Mesothelial cell of epicardium (in vitro differentiated cells): ENCODE results near the gene POLE. TPM values are rescaled to one million over a fixed set of nuclear protein-coding genes. Genes with fewer than 3 reads are reported as not detected.

Experiments
- DNase-seq, 2 experiments: peaks; one replicate each; pipeline ENCODE4 v3.0.0; 2021; ENCODE audit warnings: low spot score in 2 of 2; ENCODE audit not compliant: unreplicated experiment in 2 of 2
- H3K27ac Mint-ChIP-seq: 2 replicates; pipeline ENCODE4 v1.8.0; 2021; ENCODE audit warnings: mixed read lengths
- H3K27me3 Mint-ChIP-seq: 2 replicates; pipeline ENCODE4 v1.8.0; 2021; ENCODE audit warnings: low read depth, mixed read lengths
- H3K36me3 Mint-ChIP-seq: 2 replicates; pipeline ENCODE4 v1.8.0; 2021; ENCODE audit warnings: mixed read lengths
- H3K4me1 Mint-ChIP-seq: 2 replicates; pipeline ENCODE4 v1.8.0; 2021; ENCODE audit warnings: mixed read lengths
- H3K4me3 Mint-ChIP-seq: 2 replicates; pipeline ENCODE4 v1.8.0; 2021; ENCODE audit warnings: mild to moderate bottlenecking, moderate library complexity, mixed read lengths
- H3K9me3 Mint-ChIP-seq: 2 replicates; pipeline ENCODE4 v1.8.0; 2021; ENCODE audit warnings: mixed read lengths
- CTCF ChIP-seq: fragments of 200-600 bp; sonication (generic); IDR thresholded peaks from one replicate; pipeline ENCODE4 v1.5.0; 2021; ENCODE audit warnings: antibody characterized with exemption; ENCODE audit not compliant: unreplicated experiment
- total RNA-seq: library from RNA; stranded (reverse); gene quantifications from 3 replicates; pipeline ENCODE4 v1.2.1, GENCODE V29; 2021

POLE gene
- total RNA-seq, 1 donor from 2014 or later = 124 TPM

- peaks cover 8% of the 10 kb centered on the region for H3K9me3 Mint-ChIP-seq
- H3K4me3 Mint-ChIP-seq = peak overlapping the region; percentile 65
- H3K27ac Mint-ChIP-seq = no peak overlapping the region
- H3K4me1 Mint-ChIP-seq = peaks cover 12% of the 10 kb centered on the region
- DNase-seq = no peak
- TF ChIP-seq CTCF = no peak
- peaks cover 14% of the 10 kb centered on the region for H3K36me3 Mint-ChIP-seq
- H3K27me3 Mint-ChIP-seq = peaks cover 9% of the 10 kb centered on the region
Measured at GRCh38 chr12:132685400-132685799, 1.7 kb downstream of the POLE start.

GRCh38 chr12:132677492-132677891, 9.7 kb downstream of the POLE start:
- Mint-ChIP-seq H3K27me3 (no peaks in the 10 kb centered on the region), H3K9me3 (no peaks in the 10 kb centered on the region), H3K4me1 (no peaks in the 10 kb centered on the region)

GRCh38 chr12:132675757-132676432, 11.2 kb downstream of the POLE start:
- no peaks in the 10 kb centered on the region for H3K9me3 Mint-ChIP-seq
- DNase-seq = no peak
- H3K4me1 Mint-ChIP-seq = no peaks in the 10 kb centered on the region
- H3K36me3 Mint-ChIP-seq = peaks cover 50% of the 10 kb centered on the region
- H3K4me3 Mint-ChIP-seq = no peak overlapping the region
- TF ChIP-seq CTCF = no peak
- no peak overlapping the region for H3K27ac Mint-ChIP-seq
- no peaks in the 10 kb centered on the region for H3K27me3 Mint-ChIP-seq

More at GRCh38 chr12:132677492-132677891, 9.7 kb downstream of the POLE start:
- Mint-ChIP-seq H3K4me3 (no peak overlapping the region), H3K36me3 (peaks cover 48% of the 10 kb centered on the region), H3K27ac (no peak overlapping the region)
- TF ChIP-seq CTCF = no peak
- DNase-seq = no peak

- no peak overlapping the region for H3K4me3 Mint-ChIP-seq
- no peaks in the 10 kb centered on the region for H3K9me3 Mint-ChIP-seq
- no peaks in the 10 kb centered on the region for H3K27me3 Mint-ChIP-seq
- DNase-seq = no peak
- H3K36me3 Mint-ChIP-seq = peaks cover 44% of the 10 kb centered on the region
- no peak overlapping the region for H3K27ac Mint-ChIP-seq
- no peak for TF ChIP-seq CTCF
- H3K4me1 Mint-ChIP-seq = no peaks in the 10 kb centered on the region
Measured at GRCh38 chr12:132674561-132674960, 12.6 kb downstream of the POLE start.

- H3K27me3 Mint-ChIP-seq = no peaks in the 10 kb centered on the region
- DNase-seq = no peak
- H3K4me1 Mint-ChIP-seq = no peaks in the 10 kb centered on the region
- no peak for TF ChIP-seq CTCF
- no peak overlapping the region for H3K4me3 Mint-ChIP-seq
- H3K27ac Mint-ChIP-seq = no peak overlapping the region
- H3K9me3 Mint-ChIP-seq = no peaks in the 10 kb centered on the region
- peaks cover 45% of the 10 kb centered on the region for H3K36me3 Mint-ChIP-seq
Measured at GRCh38 chr12:132673288-132674179, 13.6 kb downstream of the POLE start.
